Thyroid gland (tissue), 4 donors: ENCODE measurements around the gene BANP.

Experiments
- CTCF ChIP-seq, 6 experiments: fragments of 200-600 bp in 3 of 6; fragments of 450-650 bp in 3 of 6; sonication (generic) in 3 of 6; IDR thresholded peaks; one replicate each; pipeline ENCODE4 v1.5.1; 2016 to 2019; ENCODE audit warnings: antibody characterized with exemption in 6 of 6, mild to moderate bottlenecking in 2 of 6, inconsistent platforms in 1 of 6, moderate library complexity in 1 of 6
- POLR2A ChIP-seq, 2 donors: fragments of 450-650 bp; IDR thresholded peaks; one replicate each; pipeline ENCODE4 v1.6.1; 2017; ENCODE audit warnings: antibody characterized with exemption in 2 of 2, mild to moderate bottlenecking in 2 of 2, moderate library complexity in 1 of 2

GRCh38 chr16:88064889-88065746, 113.9 kb downstream of the BANP start:
- TF ChIP-seq CTCF (IDR thresholded peaks at IDR 0.05) (no peak), POLR2A (IDR thresholded peaks at IDR 0.05) (no peak)
